ENCODE data around the gene RCE1.

Gene RCE1

DNA sequence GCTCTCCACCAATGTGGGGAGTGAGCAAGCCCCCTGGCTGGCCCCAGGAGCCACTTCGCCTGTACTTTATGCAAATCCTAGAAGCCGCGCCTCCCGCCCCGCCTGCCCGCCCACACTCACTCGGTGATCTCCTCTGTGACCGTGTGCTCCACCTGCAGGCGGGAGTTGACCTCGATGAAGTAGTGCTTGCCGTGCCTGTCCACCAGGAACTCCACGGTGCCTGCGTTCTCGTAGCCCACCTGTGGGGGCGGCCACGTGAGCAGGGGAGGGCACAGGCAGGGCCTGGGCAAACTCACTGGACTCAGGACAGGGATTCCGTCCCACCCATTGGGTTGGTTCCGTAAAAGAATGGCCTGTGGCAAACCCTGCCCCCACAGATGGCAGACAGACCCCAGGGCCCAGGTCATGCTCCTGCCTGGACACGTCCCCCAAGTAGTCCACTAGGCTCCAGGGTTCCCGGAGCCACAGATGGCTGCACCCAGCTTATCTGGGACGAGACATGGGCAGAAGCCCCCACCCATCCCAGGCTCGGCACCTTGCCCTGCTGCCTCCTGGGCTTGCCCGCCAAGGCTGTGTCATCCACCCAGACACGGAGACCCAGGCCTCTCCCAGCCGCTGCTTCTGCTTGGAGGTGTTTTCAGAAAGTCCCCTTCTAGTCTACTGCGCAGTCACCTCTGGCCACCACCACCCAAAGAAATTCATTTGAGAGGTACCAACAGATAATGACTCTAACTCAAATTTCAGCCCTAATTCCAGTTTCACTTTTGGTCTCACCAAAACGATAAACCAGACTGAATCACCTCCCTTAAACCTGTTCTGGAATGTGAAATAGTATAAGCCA lies 25.7 kb downstream of the RCE1 start:
- DNase-seq (ENCODE audit: low read depth in 2 of 2): peak; percentile 71 to 74

GRCh38 chr11:66869567-66869870 lies 26.3 kb downstream of the RCE1 start:
- no peak for DNase-seq (ENCODE audit: low read depth in 2 of 2)

GRCh38 chr11:66870131-66870530 lies 26.9 kb downstream of the RCE1 start:
- DNase-seq (ENCODE audit: low read depth in 2 of 2): no peak

DNA sequence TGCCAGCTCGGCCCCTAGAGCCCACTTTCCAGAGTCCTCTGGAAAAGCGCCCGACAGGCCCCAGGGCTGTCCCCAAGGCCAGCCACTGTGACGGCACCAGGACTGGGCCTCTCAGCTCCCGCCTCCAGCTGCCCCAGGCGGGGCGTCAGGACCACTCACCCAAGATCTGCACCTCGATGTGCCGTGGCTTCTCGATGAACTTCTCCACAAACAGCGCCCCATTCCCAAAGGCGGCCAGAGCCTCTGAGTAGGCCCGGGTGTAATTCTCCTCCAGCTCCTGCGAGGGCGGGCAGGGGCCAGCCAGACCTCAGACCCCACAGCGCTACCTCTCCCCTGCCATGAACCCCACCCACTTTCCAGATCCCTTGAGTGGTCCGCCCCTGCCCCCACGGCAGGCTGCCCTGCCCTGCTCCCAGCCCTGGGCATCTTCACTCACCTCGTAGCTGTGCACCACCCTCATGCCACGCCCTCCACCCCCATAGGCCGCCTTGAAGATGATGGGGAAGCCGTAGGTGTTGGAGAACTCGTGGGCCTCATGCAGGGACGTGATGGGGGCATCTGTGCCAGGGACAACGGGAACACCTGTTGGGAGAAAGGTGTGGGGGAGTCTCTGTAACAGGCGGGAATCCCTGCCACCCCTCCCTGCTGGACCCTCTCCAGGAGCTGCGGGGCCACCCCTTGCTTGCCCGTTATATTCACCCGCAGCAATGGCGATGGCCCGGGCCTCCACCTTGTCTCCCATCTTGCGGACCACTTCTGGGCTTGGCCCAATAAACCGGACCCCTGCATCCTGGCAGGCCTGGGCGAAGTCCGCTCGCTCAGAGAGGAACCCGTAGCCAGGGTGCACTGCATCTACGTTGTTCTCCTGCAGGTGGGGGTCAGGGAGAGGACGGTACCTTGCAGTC lies 27.6 kb downstream of the RCE1 start:
- no peak for DNase-seq (ENCODE audit: low read depth in 2 of 2)

GRCh38 chr11:66871521-66871901 lies 28.3 kb downstream of the RCE1 start:
- DNase-seq (ENCODE audit: low read depth in 2 of 2): no peak

- no peak for DNase-seq (ENCODE audit: low read depth in 2 of 2)
Observed at GRCh38 chr11:66874232-66874631, 31.0 kb downstream of the RCE1 start.

DNA sequence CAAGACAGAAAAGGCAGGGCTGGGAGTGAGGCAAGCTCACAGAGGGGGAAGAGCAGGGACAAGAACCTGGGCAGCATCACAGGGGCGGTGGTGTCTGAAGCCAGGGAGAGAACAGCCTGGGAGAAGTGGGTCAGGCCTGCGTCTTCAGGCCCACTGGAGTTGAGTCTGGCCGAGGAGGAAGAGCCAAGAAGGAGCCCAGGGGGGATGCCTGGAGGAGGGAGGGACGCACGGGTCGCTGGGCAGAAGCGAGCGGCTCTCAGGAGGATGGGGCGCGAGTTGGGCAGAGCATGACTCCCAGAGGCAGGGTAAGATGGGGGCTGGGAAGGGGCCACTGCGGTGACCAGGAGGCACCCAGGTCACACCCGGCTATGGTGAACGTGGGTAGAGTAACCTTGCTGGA lies 32.1 kb downstream of the RCE1 start:
- DNase-seq (ENCODE audit: low read depth in 2 of 2): no peak

- no peak for DNase-seq (ENCODE audit: low read depth in 2 of 2)
Observed at GRCh38 chr11:66877588-66878385, 34.5 kb downstream of the RCE1 start.

- DNase-seq (ENCODE audit: low read depth in 2 of 2): no peak
Observed at GRCh38 chr11:66878474-66878873, 35.2 kb downstream of the RCE1 start.

GRCh38 chr11:66879000-66879399 lies 35.8 kb downstream of the RCE1 start:
- DNase-seq (ENCODE audit: low read depth in 2 of 2): no peak

DNA sequence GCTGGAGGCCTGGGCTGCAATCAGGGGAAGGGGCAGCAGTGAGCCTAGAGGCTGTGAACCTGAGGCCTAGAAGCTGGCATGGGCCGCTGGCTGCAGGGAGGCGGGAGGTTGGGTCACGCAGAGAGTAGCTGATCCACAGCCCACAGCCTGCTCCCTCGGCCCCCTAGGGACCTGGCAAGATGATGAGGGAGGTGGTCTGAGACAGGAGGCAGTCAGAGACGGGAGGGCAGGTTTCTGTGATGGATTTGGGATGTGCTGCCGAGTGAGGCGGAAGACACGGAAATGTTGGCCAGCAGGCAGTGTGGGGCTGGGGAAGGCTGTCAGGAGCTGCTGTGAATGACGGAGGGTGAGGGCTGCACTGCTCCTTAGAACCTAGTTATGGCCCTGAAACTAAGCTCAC lies 36.3 kb downstream of the RCE1 start:
- DNase-seq (ENCODE audit: low read depth in 2 of 2): no peak

DNA sequence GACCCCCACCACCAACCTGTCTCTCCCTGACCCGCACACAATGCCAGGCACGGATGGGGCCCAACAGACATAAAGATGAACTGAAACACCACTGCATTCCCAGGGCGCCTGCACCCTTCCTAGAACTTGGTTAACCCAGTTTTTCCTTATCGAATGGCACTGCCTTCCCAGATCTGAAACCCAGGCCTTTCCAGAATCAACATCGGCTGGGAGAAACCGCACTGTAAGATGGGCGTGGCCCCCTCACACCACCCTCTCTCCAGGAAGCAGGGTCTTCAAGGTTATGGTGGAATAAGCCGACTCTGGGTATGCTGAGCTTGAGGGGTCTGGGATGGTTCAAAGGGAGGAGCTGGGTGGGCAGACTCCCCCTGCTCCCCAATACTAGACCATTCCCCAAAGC lies 36.8 kb downstream of the RCE1 start:
- no peak for DNase-seq (ENCODE audit: low read depth in 2 of 2)

- no peak for DNase-seq (ENCODE audit: low read depth in 2 of 2)
Observed at GRCh38 chr11:66880496-66881450, 37.5 kb downstream of the RCE1 start.

- DNase-seq (ENCODE audit: low read depth in 2 of 2): no peak
Observed at GRCh38 chr11:66881451-66881835, 38.2 kb downstream of the RCE1 start.

- no peak for DNase-seq (ENCODE audit: low read depth in 2 of 2)
Observed at GRCh38 chr11:66881927-66882452, 38.7 kb downstream of the RCE1 start.

GRCh38 chr11:66882561-66883015 lies 39.3 kb downstream of the RCE1 start:
- no peak for DNase-seq (ENCODE audit: low read depth in 2 of 2)

- peak; percentile 47 to 67 for DNase-seq (ENCODE audit: low read depth in 2 of 2)
Observed at GRCh38 chr11:66883016-66883965, 40.0 kb downstream of the RCE1 start.

DNA sequence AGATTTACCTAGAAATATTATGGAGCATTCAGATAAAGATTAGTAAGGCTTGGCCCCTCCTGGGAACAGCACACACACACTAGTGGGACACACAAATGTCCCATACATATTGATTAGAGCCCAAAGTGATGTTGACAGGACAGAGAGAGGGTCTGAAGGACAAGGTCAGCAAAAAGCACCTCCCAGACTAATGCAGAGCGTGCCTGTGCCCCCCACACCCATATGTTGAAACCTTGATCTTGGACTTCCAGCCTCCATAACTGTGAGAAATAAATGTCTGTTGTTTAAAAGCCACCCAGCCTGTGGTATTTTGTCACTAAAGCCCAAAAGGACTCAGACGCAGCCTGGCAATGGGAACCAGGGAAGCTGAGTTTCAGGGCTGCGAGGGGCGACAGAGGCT lies 41.2 kb downstream of the RCE1 start:
- no peak for DNase-seq (ENCODE audit: low read depth in 2 of 2)

DNA sequence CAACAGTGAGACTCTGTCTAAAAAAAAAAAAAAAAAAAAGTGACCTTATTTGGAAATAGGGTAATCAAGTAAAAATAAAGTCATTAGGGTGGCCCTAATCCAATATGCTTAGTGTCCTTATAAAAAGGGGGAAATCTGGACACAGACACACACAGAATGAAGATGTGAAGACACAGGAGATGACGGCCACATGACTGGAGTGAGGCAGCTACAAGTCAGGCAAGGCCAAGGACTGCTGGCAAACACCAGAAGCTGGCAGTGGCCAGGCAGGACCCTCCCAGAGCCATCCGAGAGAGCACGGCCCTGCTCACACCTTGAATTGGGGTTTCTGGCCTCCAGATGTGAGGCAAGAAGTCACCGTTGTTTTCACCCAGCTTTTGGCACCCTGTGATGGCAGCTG lies 42.2 kb downstream of the RCE1 start:
- no peak for DNase-seq (ENCODE audit: low read depth in 2 of 2)
